HCT116 (cell line): ENCODE results near the gene HDDC3. TPM values are rescaled to one million over a fixed set of nuclear protein-coding genes. Genes with fewer than 3 reads are reported as not detected.

Experiments used
- ATAC-seq: fragments of 200-7000 bp; cut with Tn5 transposase; 2 replicates; pipeline ENCODE4 v1.9.1; 2020; ENCODE audit warnings: mild to moderate bottlenecking, moderate library complexity
- BruUV-seq: library from RNA; stranded (reverse); fragments of 400-500 nt; replicated peaks from 2 replicates; lab custom pipeline; 2021; lab: Mats Ljungman, UMichigan
- CTCF ChIA-PET: fragments of 300-600 bp; sonication (Branson Sonifier 250); formaldehyde crosslinking; loops from one replicate; lab custom pipeline; 2021; ENCODE audit warnings: antibody characterized with exemption; lab: Charles Lee
- POLR2A ChIA-PET: fragments of 300-600, 350-600 bp; sonication (Branson Sonifier 250); formaldehyde crosslinking; loops from one replicate; lab custom pipeline; 2021; ENCODE audit warnings: antibody characterized with exemption; lab: Charles Lee
- RAD21 ChIA-PET, 2 experiments: fragments of 300-600 bp; sonication (Branson Sonifier 250); formaldehyde crosslinking; loops; one replicate each; lab custom pipeline; 2023; ENCODE audit warnings: low total read pairs in 2 of 2; ENCODE audit not compliant: uncharacterized antibody in 2 of 2, unreplicated experiment in 2 of 2, low non-redundant PET in 1 of 2; lab: Charles Lee
- DNase-seq: peaks from one replicate; pipeline ENCODE4 v3.0.0-alpha.2; 2010; ENCODE audit warnings: low read depth, low spot score
- H2AFZ ChIP-seq: fragments of 200-600 bp; shearing (Covaris generic), sonication (generic); 2 replicates; pipeline ENCODE4 v1.6.1; 2017; ENCODE audit warnings: low read depth, mixed run types, mixed read lengths, antibody characterized with exemption, low read length; ENCODE audit not compliant: poor library complexity, severe bottlenecking
- H3K27ac ChIP-seq: 2 replicates; pipeline ENCODE4 v1.5.1; 2012; ENCODE audit warnings: low read depth, low read length
- H3K27me3 ChIP-seq: fragments of 200-600 bp; sonication (generic); 2 replicates; pipeline ENCODE4 v1.6.1; 2016; ENCODE audit warnings: mixed run types, low read length, mixed read lengths; ENCODE audit not compliant: insufficient read depth
- H3K36me3 ChIP-seq, 2 experiments: fragments of 200-500 bp in 1 of 2; fragments of 200-600 bp in 1 of 2; sonication (Bioruptor generic) in 1 of 2; sonication (generic) in 1 of 2; 2 replicates each; pipeline versions ENCODE4 v1.5.1 to v1.6.1; 2014 to 2016; ENCODE audit warnings: low read length in 2 of 2, inconsistent platforms in 1 of 2, mixed read lengths in 1 of 2, mixed run types in 1 of 2; ENCODE audit not compliant: insufficient read depth in 2 of 2, control insufficient read depth in 1 of 2
- H3K4me1 ChIP-seq, 2 experiments: fragments of 200-600 bp in 1 of 2; sonication (generic) in 1 of 2; 2 replicates each; pipeline versions ENCODE4 v1.5.1 to v1.6.1; 2012 to 2017; ENCODE audit warnings: low read length in 2 of 2, inconsistent platforms in 1 of 2, mild to moderate bottlenecking in 1 of 2, mixed read lengths in 1 of 2, mixed run types in 1 of 2, moderate library complexity in 1 of 2; ENCODE audit not compliant: insufficient read depth in 2 of 2, control insufficient read depth in 1 of 2
- H3K4me2 ChIP-seq: fragments of 200-600 bp; sonication (generic); 2 replicates; pipeline ENCODE4 v1.6.1; 2017; ENCODE audit warnings: mixed run types, low read length, mixed read lengths
- H3K4me3 ChIP-seq, 2 experiments: fragments of 200-600 bp in 1 of 2; sonication (generic) in 1 of 2; replicated peaks in 1 of 2; 2 replicates each; pipeline ENCODE4 v1.5.1; 2011 to 2016; ENCODE audit warnings: low read length in 2 of 2, control low read depth in 1 of 2, low read depth in 1 of 2, mild to moderate bottlenecking in 1 of 2, mixed read lengths in 1 of 2, mixed run types in 1 of 2
- H3K79me2 ChIP-seq: fragments of 200-600 bp; sonication (generic); 2 replicates; pipeline ENCODE4 v1.6.1; 2017; ENCODE audit warnings: mild to moderate bottlenecking, mixed run types, low read length, moderate library complexity, mixed read lengths; ENCODE audit not compliant: insufficient read depth
- H3K9ac ChIP-seq: fragments of 200-600 bp; sonication (generic); 2 replicates; pipeline ENCODE4 v1.6.1; 2016; ENCODE audit warnings: low read length, mixed read lengths
- H3K9me2 ChIP-seq: fragments of 200-600 bp; sonication (generic), shearing (Covaris generic); 2 replicates; pipeline ENCODE4 v1.6.1; 2017; ENCODE audit warnings: mixed run types, mild to moderate bottlenecking, moderate library complexity; ENCODE audit not compliant: insufficient read depth
- H3K9me3 ChIP-seq, 2 experiments: fragments of 200-500 bp in 1 of 2; fragments of 200-600 bp in 1 of 2; sonication (Bioruptor generic) in 1 of 2; sonication (generic) in 1 of 2; 2 replicates each; pipeline ENCODE4 v1.6.1; 2014 to 2017; ENCODE audit warnings: low read length in 2 of 2, mixed read lengths in 2 of 2, inconsistent platforms in 1 of 2, low read depth in 1 of 2, mild to moderate bottlenecking in 1 of 2, mixed run types in 1 of 2, moderate library complexity in 1 of 2; ENCODE audit not compliant: control insufficient read depth in 1 of 2, insufficient read depth in 1 of 2
- H4K20me1 ChIP-seq: fragments of 200-600 bp; sonication (generic), shearing (Covaris generic); 2 replicates; pipeline ENCODE4 v1.6.1; 2017; ENCODE audit warnings: mixed run types, mild to moderate bottlenecking, moderate library complexity; ENCODE audit not compliant: insufficient read depth
- ATF3 ChIP-seq: IDR thresholded peaks from 2 replicates; pipeline ENCODE4 v1.6.1; 2012
- CEBPB ChIP-seq: IDR thresholded peaks from 2 replicates; pipeline ENCODE4 v1.6.1; 2012; ENCODE audit warnings: low read depth
- ELF1 ChIP-seq: IDR thresholded peaks from 2 replicates; pipeline ENCODE4 v1.6.1; 2012; ENCODE audit warnings: low read depth, borderline replicate concordance
- POLR2AphosphoS5 ChIP-seq: IDR thresholded peaks from 2 replicates; pipeline ENCODE4 v1.6.1; 2011; ENCODE audit warnings: mild to moderate bottlenecking, low read depth, low read length, moderate library complexity
- REST ChIP-seq: IDR thresholded peaks from 2 replicates; pipeline ENCODE4 v1.6.1; 2012; ENCODE audit warnings: low read depth
- YY1 ChIP-seq: IDR thresholded peaks from 2 replicates; pipeline ENCODE4 v1.6.1; 2011; ENCODE audit warnings: low read length, low read depth, moderate library complexity, mild to moderate bottlenecking; ENCODE audit not compliant: insufficient replicate concordance; ENCODE audit errors: extremely low read depth
- intact Hi-C: fragments of 100-400 bp; cut with micrococcal nuclease; formaldehyde crosslinking; loops from 2 replicates; pipeline ENCODE4 v1.10.0; 2022
- total RNA-seq: library from RNA; stranded (reverse); gene quantifications from one replicate; pipeline ENCODE4 v1.2.1, GENCODE V29; 2021; ENCODE audit not compliant: unreplicated experiment
- TF ChIP-seq, protein P1 (sequence below), 3 experiments: fragments of 200-600 bp in 1 of 3; sonication (generic) in 1 of 3; IDR thresholded peaks in 2 of 3; conservative IDR thresholded peaks in 1 of 3; 2 replicates each; pipeline ENCODE4 v1.5.1; 2012 to 2017; ENCODE audit warnings: low read depth in 2 of 3, low read length in 2 of 3, antibody characterized with exemption in 1 of 3, borderline replicate concordance in 1 of 3, control low read depth in 1 of 3, mild to moderate bottlenecking in 1 of 3, mixed read lengths in 1 of 3, mixed run types in 1 of 3, moderate library complexity in 1 of 3; ENCODE audit not compliant: insufficient read depth in 1 of 3
- TF ChIP-seq, protein P2 (sequence below): IDR thresholded peaks from 2 replicates; pipeline ENCODE4 v1.6.1; 2011; ENCODE audit warnings: mild to moderate bottlenecking, low read length, moderate library complexity; ENCODE audit not compliant: insufficient replicate concordance; ENCODE audit errors: extremely low read depth

The HDDC3 gene
- total RNA-seq, 1 experiment from 2014 or later: 20.4 TPM

- DNase-seq (no peak), ATAC-seq (no peak)
- Histone ChIP-seq H3K27me3 (no peaks in the 10 kb centered on the region), H3K4me3 (no peak overlapping the region), H3K27ac (no peak overlapping the region), H3K9me2 (no peaks in the 10 kb centered on the region), H4K20me1 (no peaks in the 10 kb centered on the region), H3K9ac (no peak overlapping the region), H3K36me3 (peaks cover 0 to 4% of the 10 kb centered on the region in 2 experiments; a peak in 3 of 4 replicates), H3K79me2 (no peaks in the 10 kb centered on the region), H3K4me1 (no peaks in the 10 kb centered on the region), H2AFZ (no peak overlapping the region), H3K9me3 (no peaks in the 10 kb centered on the region), H3K4me2 (no peak overlapping the region)
- BruUV-seq: no TSS peak
- ChIA-PET CTCF (interaction anchor here (2.0 kb wide), 1 partner anchor 10 kb away, joined by 8 read pairs; the partner anchor contains the start of gene HDDC3), RAD21 (no interaction called here), POLR2A (no interaction called here)
- no peak for TF ChIP-seq ELF1
- no peak for TF ChIP-seq REST
- TF ChIP-seq, protein P1, sequence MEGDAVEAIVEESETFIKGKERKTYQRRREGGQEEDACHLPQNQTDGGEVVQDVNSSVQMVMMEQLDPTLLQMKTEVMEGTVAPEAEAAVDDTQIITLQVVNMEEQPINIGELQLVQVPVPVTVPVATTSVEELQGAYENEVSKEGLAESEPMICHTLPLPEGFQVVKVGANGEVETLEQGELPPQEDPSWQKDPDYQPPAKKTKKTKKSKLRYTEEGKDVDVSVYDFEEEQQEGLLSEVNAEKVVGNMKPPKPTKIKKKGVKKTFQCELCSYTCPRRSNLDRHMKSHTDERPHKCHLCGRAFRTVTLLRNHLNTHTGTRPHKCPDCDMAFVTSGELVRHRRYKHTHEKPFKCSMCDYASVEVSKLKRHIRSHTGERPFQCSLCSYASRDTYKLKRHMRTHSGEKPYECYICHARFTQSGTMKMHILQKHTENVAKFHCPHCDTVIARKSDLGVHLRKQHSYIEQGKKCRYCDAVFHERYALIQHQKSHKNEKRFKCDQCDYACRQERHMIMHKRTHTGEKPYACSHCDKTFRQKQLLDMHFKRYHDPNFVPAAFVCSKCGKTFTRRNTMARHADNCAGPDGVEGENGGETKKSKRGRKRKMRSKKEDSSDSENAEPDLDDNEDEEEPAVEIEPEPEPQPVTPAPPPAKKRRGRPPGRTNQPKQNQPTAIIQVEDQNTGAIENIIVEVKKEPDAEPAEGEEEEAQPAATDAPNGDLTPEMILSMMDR (IDR thresholded peaks at IDR 0.05 in 2 of 3, conservative IDR thresholded peaks at IDR 0.05 in 1 of 3; ENCODE audit: borderline replicate concordance in 1 of 3, insufficient read depth in 1 of 3, low read depth in 2 of 3, low read length in 2 of 3): no peak
- TF ChIP-seq POLR2AphosphoS5: no peak
- no peak for TF ChIP-seq ATF3
- TF ChIP-seq YY1: no peak
- TF ChIP-seq CEBPB: no peak
- TF ChIP-seq, protein P2, sequence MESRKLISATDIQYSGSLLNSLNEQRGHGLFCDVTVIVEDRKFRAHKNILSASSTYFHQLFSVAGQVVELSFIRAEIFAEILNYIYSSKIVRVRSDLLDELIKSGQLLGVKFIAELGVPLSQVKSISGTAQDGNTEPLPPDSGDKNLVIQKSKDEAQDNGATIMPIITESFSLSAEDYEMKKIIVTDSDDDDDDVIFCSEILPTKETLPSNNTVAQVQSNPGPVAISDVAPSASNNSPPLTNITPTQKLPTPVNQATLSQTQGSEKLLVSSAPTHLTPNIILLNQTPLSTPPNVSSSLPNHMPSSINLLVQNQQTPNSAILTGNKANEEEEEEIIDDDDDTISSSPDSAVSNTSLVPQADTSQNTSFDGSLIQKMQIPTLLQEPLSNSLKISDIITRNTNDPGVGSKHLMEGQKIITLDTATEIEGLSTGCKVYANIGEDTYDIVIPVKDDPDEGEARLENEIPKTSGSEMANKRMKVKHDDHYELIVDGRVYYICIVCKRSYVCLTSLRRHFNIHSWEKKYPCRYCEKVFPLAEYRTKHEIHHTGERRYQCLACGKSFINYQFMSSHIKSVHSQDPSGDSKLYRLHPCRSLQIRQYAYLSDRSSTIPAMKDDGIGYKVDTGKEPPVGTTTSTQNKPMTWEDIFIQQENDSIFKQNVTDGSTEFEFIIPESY: no peak
- intact Hi-C loops: no loop called here
Measured at GRCh38 chr15:90921887-90922286, 10.5 kb downstream of the HDDC3 start.
